Astrocyte (in vitro differentiated cells and primary cell): Measurements from ENCODE around the gene DYNLT4.

Source experiments
- EZH2 ChIP-seq: IDR thresholded peaks from 2 replicates; pipeline ENCODE4 v1.6.1; 2012; ENCODE audit warnings: mild to moderate bottlenecking, low read length, inconsistent platforms; ENCODE audit not compliant: insufficient read depth
- TF ChIP-seq, protein P1 (sequence below): IDR thresholded peaks from 2 replicates; pipeline ENCODE4 v1.5.1; 2011; ENCODE audit warnings: low read depth, mild to moderate bottlenecking, inconsistent platforms, low read length, moderate library complexity; ENCODE audit not compliant: insufficient read depth

DNA sequence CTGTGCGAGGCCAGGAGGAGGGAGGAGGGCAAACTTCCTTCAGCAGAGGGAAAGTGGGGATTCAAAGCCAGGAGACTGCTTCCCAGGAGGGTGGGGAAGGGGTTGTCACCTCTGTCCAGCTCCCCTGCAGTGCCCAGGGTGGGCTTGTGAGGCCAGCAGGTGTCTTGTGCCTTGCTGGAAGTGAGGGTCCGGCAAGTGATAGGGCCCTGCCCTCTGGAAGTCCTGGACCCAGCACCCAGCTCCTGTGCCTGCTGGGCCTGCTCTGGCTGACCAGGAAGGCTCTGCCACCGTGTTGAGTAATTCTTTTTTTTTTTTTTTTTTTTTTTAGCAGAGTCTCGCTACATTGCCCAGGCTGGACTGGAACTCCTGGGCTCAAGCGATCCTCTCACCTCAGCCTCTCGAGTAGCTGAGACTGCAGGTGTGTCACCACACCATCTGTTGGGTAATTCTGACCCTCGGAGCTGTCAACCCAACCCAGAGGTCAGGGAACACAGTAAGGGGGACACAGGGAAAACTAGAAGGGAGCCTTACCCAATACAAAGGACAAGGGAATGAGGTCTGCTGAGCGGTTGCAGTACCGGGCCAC lies 20.2 kb downstream of the DYNLT4 start:
- TF ChIP-seq, protein P1, sequence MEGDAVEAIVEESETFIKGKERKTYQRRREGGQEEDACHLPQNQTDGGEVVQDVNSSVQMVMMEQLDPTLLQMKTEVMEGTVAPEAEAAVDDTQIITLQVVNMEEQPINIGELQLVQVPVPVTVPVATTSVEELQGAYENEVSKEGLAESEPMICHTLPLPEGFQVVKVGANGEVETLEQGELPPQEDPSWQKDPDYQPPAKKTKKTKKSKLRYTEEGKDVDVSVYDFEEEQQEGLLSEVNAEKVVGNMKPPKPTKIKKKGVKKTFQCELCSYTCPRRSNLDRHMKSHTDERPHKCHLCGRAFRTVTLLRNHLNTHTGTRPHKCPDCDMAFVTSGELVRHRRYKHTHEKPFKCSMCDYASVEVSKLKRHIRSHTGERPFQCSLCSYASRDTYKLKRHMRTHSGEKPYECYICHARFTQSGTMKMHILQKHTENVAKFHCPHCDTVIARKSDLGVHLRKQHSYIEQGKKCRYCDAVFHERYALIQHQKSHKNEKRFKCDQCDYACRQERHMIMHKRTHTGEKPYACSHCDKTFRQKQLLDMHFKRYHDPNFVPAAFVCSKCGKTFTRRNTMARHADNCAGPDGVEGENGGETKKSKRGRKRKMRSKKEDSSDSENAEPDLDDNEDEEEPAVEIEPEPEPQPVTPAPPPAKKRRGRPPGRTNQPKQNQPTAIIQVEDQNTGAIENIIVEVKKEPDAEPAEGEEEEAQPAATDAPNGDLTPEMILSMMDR, result no peak
- TF ChIP-seq EZH2, result no peak
